Loucy (cell line): ENCODE measurements around the gene BACE2.
"Not testable (repeated sequence)": the region's sequence is repeated elsewhere in the genome, so short reads cannot be mapped to it uniquely, and the experiment has no call there.

ENCODE experiments used
- H2AFZ ChIP-seq: fragments of 200-600 bp; sonication (generic); 2 replicates; pipeline ENCODE4 v1.6.0; 2016; ENCODE audit warnings: antibody characterized with exemption, mild to moderate bottlenecking, low read length, moderate library complexity
- H3F3A ChIP-seq: fragments of 200-600 bp; 2 replicates; pipeline ENCODE4 v1.6.0; 2016; ENCODE audit warnings: antibody characterized with exemption, low read depth, mild to moderate bottlenecking
- H3K27me3 ChIP-seq: fragments of 200-600 bp; sonication (generic); 2 replicates; pipeline ENCODE4 v1.6.1; 2014; ENCODE audit warnings: low read length, mild to moderate bottlenecking; ENCODE audit not compliant: insufficient read depth, poor library complexity, severe bottlenecking
- H3K36me3 ChIP-seq: fragments of 200-600 bp; sonication (generic); 2 replicates; pipeline ENCODE4 v1.6.1; 2016; ENCODE audit warnings: low read length; ENCODE audit not compliant: insufficient read depth
- H3K4me1 ChIP-seq: fragments of 200-600 bp; sonication (generic); 2 replicates; pipeline ENCODE4 v1.5.1; 2014; ENCODE audit warnings: low read length, mild to moderate bottlenecking; ENCODE audit not compliant: insufficient read depth, poor library complexity, severe bottlenecking
- H3K4me2 ChIP-seq: fragments of 200-600 bp; sonication (generic); 2 replicates; pipeline ENCODE4 v1.6.0; 2014; ENCODE audit warnings: antibody characterized with exemption, low read length, low read depth, mild to moderate bottlenecking; ENCODE audit not compliant: poor library complexity, severe bottlenecking
- H3K4me3 ChIP-seq: fragments of 200-600 bp; sonication (generic); 2 replicates; pipeline ENCODE4 v1.5.1; 2014; ENCODE audit warnings: low read length, mild to moderate bottlenecking, mixed read lengths; ENCODE audit not compliant: poor library complexity, severe bottlenecking
- H3K79me2 ChIP-seq: fragments of 200-600 bp; sonication (generic); 2 replicates; pipeline ENCODE4 v1.6.1; 2014; ENCODE audit warnings: low read length; ENCODE audit not compliant: insufficient read depth
- H3K9ac ChIP-seq: fragments of 200-600 bp; sonication (generic); 2 replicates; pipeline ENCODE4 v1.6.0; 2014; ENCODE audit warnings: mild to moderate bottlenecking, low read depth, low read length, moderate library complexity; ENCODE audit not compliant: poor library complexity, severe bottlenecking
- H3K9me2 ChIP-seq: fragments of 200-600 bp; sonication (generic); replicated peaks from 2 replicates; pipeline ENCODE4 v1.6.1; 2016; ENCODE audit warnings: low read depth, low read length, mixed read lengths
- H3K9me3 ChIP-seq: fragments of 200-600 bp; sonication (generic); 2 replicates; pipeline ENCODE4 v1.6.1; 2014; ENCODE audit warnings: mild to moderate bottlenecking, antibody characterized with exemption, low read length, low read depth; ENCODE audit not compliant: insufficient read depth
- H4K20me1 ChIP-seq: fragments of 200-600 bp; sonication (generic); 2 replicates; pipeline ENCODE4 v1.6.0; 2014; ENCODE audit warnings: antibody characterized with exemption, low read length, mild to moderate bottlenecking; ENCODE audit not compliant: insufficient read depth, poor library complexity, severe bottlenecking
- EZH2phosphoT487 ChIP-seq: fragments of 200-600 bp; IDR thresholded peaks from 2 replicates; pipeline ENCODE4 v1.6.1; 2018; ENCODE audit warnings: antibody characterized with exemption, mild to moderate bottlenecking, moderate library complexity, borderline replicate concordance
- TF ChIP-seq, protein P1 (sequence below): fragments of 200-600 bp; sonication (generic); conservative IDR thresholded peaks from 2 replicates; pipeline ENCODE4 v1.5.1; 2014; ENCODE audit warnings: mild to moderate bottlenecking, antibody characterized with exemption, low read length

Gene BACE2

DNA sequence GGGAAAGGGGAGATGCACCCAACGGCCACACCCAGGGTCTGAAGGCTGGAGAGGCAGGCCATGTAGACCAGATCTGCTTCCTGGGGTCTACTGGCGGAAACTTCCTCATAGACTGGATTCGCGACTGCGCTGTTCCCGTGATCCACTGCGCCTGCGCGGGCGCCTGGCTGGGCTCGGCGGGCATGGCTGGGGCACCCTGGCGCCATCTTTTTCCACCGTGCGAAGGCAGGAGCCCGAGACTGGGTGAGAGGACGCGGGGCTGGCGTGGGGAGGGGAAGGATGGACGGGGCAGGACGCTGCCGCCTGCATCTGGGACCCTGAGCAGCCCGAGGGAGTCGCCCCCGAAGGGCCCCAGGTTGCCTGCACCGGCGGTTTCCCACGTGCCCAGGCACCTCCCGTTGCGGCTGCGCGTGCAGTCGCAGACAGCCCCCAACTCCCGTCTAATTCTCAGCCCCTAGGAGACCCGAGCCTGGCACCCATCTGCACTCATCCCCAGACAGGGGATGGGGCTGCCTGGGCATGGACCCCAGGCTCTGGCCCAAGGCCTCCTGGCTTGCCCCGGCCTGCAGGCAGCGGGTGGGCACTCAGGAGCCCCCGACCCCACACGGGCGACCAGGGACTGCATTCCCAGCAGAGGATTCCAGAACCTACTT, 136.2 kb downstream of the BACE2 start:
- no peaks in the 10 kb centered on the region for H3K36me3 ChIP-seq
- no peaks in the 10 kb centered on the region for H3K9me3 ChIP-seq
- TF ChIP-seq, protein P1, sequence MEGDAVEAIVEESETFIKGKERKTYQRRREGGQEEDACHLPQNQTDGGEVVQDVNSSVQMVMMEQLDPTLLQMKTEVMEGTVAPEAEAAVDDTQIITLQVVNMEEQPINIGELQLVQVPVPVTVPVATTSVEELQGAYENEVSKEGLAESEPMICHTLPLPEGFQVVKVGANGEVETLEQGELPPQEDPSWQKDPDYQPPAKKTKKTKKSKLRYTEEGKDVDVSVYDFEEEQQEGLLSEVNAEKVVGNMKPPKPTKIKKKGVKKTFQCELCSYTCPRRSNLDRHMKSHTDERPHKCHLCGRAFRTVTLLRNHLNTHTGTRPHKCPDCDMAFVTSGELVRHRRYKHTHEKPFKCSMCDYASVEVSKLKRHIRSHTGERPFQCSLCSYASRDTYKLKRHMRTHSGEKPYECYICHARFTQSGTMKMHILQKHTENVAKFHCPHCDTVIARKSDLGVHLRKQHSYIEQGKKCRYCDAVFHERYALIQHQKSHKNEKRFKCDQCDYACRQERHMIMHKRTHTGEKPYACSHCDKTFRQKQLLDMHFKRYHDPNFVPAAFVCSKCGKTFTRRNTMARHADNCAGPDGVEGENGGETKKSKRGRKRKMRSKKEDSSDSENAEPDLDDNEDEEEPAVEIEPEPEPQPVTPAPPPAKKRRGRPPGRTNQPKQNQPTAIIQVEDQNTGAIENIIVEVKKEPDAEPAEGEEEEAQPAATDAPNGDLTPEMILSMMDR, result no peak
- TF ChIP-seq EZH2phosphoT487, result no peak
- no peak overlapping the region for H3K4me3 ChIP-seq
- H3K4me1 ChIP-seq, result no peaks in the 10 kb centered on the region
- H3K27me3 ChIP-seq, result no peaks in the 10 kb centered on the region
- H3K9ac ChIP-seq, result no peak overlapping the region
- no peaks in the 10 kb centered on the region for H3F3A ChIP-seq
- no peaks in the 10 kb centered on the region for H3K9me2 ChIP-seq
- H3K4me2 ChIP-seq, result no peak overlapping the region
- no peaks in the 10 kb centered on the region for H3K79me2 ChIP-seq
- H4K20me1 ChIP-seq, result no peaks in the 10 kb centered on the region
- no peak overlapping the region for H2AFZ ChIP-seq

DNA sequence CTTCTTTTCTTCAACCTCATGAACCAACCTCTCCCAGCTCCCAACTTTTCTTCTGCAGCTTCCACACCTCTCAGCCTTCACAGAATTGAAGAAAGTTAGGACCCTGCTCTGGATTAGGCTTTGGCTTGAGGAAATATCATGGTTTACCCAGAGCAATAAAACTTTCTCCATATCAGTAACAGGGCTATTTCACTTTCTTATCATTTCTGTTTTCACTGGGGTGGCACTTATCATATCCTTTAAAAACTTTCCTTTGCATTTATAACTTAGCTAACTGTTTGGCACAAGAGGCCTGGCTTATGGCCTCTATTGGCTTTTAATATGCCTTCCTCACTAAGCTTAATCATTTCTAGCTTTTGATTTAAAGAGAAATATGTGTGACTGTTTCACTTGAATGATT, 139.3 kb downstream of the BACE2 start:
- Histone ChIP-seq H3K79me2 (no peaks in the 10 kb centered on the region), H2AFZ (no peak overlapping the region), H3K27me3 (no peaks in the 10 kb centered on the region), H4K20me1 (no peaks in the 10 kb centered on the region), H3K36me3 (no peaks in the 10 kb centered on the region), H3K9me3 (no peaks in the 10 kb centered on the region), H3K9ac (no peak overlapping the region), H3K4me1 (no peaks in the 10 kb centered on the region), H3K9me2 (no peaks in the 10 kb centered on the region), H3K4me2 (no peak overlapping the region), H3F3A (no peaks in the 10 kb centered on the region), H3K4me3 (no peak overlapping the region)
- TF ChIP-seq, protein P1, result no peak
- no peak for TF ChIP-seq EZH2phosphoT487

DNA sequence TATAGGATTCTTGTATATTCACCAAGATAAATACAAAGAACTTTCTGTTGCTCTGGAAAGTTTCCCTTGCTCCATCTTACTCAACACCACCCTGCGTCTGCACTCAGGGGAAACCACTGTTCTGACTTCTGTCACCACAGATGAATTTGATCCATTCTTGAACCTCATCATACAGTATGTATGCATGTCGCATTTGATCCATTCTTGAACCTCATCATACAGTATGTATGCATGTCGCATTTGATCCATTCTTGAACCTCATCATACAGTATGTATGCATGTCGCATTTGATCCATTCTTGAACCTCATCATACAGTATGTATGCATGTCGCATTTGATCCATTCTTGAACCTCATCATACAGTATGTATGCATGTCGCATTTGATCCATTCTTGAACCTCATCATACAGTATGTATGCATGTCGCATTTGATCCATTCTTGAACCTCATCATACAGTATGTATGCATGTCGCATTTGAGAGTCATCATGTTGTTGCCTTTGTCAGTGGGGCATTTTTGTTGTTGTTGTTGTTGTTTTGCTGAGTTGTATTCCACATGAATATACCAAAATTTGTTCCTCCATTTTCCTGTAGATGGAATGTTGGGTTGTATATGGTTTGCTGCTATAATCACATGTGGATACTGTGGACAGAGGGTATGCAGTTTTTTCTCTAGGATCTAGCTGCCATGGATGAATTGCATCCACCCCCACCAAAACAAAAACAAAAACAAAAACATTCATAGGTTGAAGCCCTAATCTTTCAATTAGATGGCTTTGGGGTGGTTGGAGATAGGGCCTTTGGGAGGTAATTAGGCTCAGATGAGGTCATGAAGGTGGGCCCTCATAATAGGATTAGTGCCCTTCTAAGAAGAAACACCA, 145.6 kb downstream of the BACE2 start:
- not testable (repeated sequence) for H2AFZ ChIP-seq, H3K36me3 ChIP-seq, H3K9ac ChIP-seq, H4K20me1 ChIP-seq, H3K27me3 ChIP-seq, H3F3A ChIP-seq, H3K4me2 ChIP-seq, H3K9me3 ChIP-seq, H3K4me3 ChIP-seq, H3K79me2 ChIP-seq, H3K4me1 ChIP-seq, H3K9me2 ChIP-seq
